Suppressor macrophage (primary cell): Measurements from ENCODE around the gene IGSF3.

Source experiments
- DNase-seq, 4 experiments: peaks; one replicate each; pipeline ENCODE4 v3.0.0-alpha.2; 2020 to 2022

Gene IGSF3

DNA sequence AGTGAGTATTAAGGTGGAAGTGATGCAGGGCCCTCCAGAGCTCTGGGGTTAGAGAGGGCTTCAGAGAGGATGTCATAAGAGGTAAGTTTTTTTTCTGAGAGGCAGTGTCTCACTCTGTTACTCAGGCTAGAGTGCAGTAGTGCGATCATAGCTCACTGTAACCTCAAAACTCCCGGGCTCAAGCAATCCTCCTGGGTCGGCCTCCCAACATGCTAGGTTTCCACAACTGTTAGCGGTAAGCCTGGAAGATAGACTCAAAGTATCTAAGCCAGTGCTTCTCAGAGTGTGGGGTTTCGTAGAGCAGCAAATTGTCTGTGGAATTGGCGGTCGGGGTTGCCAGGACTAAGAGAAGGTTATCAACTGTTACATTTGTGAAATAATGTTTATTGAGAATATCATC, 18.6 kb upstream of the IGSF3 start:
- DNase-seq: no peak

DNA sequence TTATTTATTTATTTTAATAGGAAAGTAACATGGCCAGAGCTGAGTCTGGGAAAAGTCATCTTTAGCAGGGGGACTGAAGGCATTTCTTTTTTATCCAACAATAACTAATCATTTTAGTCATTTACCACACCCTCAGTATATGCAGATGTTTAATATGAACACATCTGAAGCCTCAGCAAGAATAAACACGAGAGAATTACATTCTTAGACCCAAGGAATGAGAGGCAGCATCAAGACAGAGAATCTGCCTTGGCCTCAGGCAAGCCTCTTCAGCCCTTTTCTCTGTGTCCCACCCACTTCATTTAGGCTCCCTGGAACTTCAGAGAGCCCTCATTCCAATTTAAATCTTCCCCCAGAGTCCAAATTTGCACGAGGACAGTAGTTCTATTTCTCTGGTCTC, 17.0 kb upstream of the IGSF3 start:
- no peak for DNase-seq

DNA sequence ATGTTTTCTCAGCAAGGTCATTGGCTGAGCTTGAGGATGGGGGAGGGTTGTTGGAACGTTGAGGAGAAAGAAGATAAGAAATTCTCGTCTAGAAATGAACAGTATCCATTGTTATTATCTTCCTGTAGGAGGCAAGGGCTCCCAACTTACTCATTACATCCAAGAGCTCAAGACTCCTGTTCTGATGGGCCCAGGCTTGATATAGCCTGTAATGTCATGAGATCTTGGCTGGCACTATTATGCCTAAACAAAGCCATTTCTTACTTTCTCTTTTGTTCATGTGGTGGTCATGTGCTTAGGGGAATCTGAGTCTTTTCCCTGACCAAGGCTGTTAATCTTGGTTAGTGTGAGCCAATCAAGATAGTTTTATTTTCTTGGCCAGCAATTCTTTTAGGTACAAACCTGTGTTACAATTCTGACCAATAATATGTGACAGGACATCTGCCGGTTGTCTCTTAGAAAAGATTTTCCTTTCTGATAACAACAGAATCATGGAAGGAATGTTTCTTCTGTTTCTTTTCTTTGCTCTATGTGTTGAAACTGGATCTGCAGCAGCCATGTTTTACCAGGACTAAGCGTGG, 15.2 kb upstream of the IGSF3 start:
- no peak for DNase-seq

DNA sequence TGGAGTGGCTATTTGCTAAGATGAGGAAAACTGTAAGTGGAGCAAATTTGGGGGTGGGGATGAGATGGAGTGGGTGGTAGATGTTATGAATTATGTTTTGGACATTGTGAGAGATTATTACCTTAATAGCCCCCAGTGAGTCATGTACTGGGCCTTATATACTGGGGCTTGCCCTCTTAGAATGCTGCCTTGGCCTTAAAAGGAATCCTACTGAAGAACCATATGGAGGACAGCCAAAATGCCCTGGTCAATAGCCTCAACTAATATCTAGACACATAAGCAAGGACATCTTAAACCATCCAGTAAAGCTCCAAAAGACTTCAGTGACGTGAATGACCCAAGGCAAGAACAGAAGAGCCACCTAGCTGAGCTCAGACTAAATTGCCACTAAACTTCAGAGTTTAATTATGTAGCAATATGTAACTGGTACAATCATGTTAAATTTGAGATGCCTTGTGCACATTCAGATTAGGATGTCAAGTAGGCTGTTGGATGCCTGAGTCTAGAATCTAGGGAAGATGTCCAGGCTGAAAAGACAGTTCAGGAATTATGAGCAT, 13.9 kb upstream of the IGSF3 start:
- DNase-seq: no peak

DNA sequence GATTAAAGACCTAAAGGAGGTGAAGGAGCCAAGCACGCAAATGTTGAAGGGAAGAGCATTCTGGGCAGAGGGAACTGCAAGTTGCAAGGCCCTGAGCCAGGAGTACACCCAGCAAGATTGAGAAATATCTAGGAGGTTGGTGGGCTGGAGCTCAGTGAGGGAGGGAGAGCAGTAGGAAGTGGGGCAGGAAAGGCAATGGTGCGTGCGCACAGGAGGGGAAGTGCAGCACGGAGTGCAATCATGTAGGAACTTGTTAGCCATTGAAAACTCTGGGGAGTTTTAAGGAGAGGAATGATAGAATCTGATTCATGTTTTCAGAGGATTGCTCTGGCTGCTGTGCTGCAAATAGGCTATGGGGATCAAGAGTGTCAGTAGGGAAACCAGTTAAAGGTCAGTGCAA, 13.2 kb upstream of the IGSF3 start:
- DNase-seq: peak; percentile 27 to 73 (median 67)

DNA sequence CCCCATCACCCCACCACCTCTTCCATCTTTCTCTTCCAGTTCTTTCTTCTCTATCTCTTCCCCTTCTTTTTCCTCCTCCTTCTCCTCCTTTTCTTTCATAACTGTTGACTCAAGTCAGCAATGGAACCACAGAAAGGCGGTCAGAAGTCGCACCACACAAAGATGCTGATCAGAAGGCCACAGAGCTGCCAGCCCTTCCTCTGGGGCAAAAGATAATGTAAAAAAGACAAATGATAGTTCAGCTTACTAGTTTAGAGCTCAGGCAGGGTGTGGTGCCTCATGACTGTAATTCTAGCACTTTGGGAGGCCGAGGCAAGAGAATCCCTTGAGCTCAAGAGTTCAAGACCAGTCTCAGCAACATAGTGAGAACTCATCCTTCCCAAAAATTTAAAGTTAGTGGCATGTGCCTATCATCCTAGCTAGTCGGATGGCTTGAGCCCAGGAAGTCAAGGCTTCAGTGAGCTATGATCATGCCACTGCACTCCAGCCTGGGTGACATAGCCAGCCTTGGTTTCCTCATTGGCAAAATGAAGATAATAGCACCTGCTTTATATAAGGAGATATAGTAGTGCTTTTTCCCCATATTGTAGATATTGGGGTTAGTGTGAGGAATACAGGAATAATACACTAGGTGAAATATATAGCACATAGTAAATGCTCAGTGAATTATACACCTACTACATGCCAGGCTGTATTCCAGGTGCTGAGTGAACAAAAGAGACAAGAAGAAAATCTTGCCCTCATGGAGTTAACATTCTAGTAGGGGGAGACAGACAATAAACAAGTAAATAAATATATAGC, 12.5 kb upstream of the IGSF3 start:
- DNase-seq: no peak

DNA sequence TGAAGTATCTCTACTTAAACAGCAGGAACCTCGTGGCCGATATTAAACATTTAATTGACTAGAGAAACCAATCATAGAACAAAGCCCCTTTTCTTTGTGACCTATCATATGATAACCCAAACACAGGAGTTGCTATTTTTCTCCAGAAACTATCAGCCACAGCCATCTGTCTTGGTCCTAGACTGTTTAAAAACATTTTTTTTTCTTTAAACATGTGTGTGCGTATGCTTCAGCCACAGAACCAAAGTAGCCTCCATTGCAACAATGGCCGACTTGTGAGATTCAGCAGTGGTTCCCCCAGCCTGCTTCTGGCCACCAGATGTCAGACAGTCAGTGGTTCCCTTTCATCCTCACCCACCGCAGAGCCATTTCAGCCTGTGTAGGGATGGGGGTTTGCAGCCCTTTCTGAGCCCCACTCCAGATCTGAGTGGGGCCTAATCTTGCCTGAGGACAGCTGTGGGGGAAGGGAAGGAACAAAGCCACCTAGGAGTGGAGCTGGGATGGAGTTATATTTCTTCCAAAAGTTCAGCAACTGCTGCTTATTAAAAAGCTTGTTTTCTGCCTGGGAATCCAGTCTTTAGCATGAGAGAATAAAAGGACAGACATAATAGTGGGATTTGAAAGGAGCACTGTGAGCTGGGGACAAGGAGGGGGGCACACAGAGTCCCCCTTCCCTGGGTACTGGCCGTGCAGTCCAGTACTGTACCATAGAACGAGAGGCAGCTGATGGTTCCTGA, 11.7 kb upstream of the IGSF3 start:
- DNase-seq: no peak

DNA sequence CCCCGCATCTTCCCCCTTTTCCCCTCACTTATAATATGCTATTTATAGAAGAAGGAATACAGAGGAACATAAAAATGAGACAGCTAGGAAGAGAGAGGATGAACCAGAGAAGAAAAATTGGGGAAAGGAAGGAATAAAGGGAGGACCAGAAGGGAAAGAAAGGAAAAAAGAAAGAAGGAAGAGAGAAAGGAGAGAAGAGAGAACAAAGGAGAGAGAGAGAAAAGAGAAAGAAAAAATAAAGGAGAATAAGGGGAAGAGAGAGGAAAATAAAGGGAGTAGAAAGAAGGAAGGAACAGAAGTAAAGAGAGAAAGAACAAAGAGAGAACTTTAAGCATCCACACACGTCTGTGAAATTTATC, 11.2 kb upstream of the IGSF3 start:
- DNase-seq: no peak

DNA sequence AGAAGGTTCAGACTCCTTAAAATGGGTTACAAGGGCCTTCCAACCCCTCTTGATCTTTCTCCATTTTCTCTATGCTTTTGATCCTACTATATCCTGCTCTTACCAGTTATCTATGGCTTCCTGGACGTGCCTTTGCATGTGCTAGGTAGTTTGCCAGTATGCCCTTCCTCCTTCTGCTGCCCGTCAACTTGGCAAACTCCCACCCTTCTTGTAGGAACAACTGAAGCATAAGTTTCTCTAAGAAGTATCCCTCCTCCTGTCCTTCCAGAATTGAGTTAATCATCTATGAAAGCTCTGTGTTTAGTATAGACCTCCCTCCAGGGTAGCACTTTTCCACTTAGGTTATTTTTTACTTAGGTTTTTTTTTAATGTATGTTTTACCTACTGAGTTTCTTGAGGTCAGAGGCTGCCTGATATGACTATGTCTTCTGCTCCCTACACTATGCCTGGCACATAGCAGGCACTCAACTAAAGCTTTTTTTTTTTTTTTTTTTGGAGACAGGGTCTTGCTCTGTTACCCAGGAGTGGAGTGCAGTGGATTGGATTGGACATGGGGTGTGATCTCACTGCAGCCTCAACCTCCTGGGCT, 10.0 kb upstream of the IGSF3 start:
- no peak for DNase-seq

DNA sequence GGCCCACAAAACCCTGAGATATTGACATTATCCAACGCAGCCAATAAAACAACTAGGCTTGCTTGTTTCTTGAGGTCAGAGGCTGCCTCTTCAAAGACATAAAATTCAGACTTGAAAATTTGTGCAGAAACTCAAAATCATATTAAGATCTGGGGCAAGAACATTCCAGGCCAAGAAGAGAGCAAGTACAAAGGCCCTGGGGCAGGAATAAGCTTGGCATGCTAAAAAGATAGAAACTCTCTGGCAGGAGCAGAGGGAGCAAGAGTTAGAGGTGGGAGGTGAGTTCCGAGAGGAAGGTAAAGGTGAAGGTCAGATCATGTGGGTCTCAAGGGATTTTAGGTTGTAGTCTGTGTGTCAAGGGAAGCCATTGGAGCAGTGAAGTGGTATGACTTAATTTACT, 8.8 kb upstream of the IGSF3 start:
- no peak for DNase-seq

DNA sequence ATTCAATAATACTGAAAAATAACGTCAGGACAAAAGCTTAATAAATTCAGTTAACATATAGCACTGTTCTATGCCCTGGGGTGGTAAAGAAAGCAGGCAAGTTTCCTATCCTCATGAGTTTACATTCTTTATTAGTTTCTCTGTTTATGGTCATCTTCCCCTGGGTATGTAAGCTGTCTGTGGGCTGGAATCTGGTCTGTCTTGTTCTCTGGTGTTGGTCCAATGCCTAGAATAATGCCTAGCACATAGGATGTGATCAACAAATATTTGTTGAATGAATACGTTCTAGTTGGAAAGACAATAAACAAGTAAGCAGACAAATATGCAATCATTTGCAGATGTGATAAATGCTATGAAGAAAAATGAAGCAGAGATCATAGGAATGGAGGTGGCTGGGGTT, 7.2 kb upstream of the IGSF3 start:
- no peak for DNase-seq

DNA sequence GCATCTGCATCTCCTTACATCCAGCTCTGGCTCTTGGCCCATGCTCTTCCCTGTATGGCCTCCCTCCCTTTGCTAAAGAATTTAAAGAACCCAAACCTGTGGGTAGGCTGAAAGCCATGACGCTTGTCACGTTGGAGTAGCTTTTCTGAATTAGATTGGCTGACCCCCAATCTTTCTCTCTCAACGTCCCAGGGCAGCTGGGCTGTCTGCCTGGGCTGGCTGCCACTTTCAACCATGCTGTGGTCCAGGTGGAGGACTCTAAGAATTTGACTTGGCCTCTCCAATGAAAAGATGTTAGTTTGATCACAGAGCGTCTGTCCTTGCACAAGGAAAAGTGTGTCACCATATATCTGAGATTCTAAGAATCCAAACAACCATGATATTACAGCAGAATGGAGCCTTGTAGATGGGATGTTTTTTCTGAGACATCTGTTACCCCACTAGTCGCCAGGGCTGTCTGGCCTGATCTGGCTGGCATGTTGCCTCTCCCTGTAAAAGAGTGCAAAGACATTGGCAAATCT, 6.5 kb upstream of the IGSF3 start:
- no peak for DNase-seq

DNA sequence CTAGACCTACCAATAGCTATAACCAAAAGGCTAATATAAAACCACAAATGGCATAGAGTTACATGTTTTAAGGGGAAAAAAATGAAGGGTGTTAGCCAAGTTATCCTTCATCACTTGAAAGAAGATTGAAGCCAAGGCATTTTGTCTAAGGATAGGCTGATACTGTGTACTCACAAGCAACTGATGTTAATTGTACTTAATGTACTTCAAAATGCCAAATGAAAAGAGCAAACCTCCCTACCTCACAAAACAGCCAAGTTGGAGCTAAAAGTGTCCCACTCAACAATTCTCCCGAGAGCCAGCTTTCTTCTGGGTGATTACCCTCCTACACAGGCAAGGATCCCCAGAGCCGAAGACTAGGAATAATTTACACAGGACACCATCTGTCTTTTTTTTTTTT, 4.4 kb upstream of the IGSF3 start:
- DNase-seq: no peak

DNA sequence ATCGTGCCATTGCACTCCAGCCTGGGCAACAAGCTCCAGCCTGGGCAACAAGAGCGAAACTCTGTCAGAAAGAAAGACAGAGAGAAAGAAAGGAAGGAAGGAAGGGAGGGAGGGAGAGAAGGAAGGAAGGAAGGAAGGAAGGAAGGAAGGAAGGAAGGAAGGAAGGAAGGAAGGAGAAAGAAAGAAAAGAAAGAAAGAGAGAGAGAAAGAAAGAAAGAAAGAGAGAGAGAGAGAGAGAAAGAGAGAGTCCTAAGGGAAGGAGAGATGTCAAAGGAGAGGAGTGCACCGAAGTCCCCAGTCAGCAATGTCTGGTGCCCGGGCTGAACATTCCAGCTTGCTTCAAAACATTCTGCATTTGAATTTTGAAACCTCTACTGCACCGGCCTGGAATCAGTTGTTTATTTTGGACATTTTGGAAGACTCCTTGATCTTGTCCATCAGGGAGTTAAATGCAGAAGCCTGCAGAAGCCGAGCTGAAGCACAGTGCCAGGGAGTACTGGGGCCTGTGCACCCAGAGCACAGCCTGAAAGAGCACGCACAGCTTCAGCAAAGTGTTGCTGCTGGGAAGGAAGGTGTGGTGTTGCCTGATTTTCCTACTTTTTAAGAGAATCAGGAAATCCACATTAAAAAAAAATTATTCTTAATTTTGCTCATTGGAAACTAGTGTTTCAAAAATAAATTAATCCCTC, 3.7 kb upstream of the IGSF3 start:
- no peak for DNase-seq

DNA sequence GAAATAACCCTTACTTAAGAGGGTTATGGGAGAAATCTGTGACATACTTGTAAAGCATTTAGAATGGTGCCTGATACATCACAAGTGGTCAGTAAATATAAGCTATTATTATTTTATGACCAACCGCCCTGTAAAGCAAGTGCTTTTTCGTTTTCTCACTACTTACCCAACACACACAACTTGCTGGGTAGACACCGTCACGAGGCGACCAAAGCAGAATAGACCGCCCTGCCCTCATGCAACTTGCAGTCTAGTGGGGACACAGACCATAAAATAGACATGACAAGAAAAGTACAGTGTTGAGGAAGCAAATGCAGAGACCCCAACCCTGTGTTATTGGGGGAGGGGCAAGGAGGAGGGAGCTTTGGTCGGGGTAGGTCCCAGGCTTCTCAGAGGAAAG, 744 bp upstream of the IGSF3 start:
- DNase-seq: no peak

DNA sequence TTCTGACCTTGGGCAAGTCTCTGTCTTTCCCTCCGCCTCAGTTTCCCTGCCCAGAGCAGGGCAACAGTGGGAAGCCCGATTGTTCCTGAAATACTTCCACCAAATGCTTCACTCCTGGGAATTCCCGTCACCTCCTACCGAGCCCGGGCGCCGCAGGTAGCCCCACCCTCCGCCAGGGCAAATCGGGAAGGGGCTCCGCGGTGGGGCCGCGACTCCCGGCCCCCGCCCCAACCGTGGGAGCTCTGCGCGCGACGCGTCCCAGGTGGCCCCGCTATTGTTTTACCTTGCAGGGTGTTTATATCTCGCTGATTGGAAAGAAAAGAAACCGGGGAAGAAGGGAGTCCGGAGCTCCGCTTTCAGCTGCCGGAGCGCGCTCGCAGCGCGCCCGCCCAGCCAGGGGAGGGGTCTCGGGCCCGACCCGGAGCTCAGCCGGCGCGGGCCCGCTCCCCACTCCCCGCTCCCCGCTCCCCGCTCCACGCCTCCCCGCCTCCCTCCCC, 407 bp downstream of the IGSF3 start:
- DNase-seq: no peak

DNA sequence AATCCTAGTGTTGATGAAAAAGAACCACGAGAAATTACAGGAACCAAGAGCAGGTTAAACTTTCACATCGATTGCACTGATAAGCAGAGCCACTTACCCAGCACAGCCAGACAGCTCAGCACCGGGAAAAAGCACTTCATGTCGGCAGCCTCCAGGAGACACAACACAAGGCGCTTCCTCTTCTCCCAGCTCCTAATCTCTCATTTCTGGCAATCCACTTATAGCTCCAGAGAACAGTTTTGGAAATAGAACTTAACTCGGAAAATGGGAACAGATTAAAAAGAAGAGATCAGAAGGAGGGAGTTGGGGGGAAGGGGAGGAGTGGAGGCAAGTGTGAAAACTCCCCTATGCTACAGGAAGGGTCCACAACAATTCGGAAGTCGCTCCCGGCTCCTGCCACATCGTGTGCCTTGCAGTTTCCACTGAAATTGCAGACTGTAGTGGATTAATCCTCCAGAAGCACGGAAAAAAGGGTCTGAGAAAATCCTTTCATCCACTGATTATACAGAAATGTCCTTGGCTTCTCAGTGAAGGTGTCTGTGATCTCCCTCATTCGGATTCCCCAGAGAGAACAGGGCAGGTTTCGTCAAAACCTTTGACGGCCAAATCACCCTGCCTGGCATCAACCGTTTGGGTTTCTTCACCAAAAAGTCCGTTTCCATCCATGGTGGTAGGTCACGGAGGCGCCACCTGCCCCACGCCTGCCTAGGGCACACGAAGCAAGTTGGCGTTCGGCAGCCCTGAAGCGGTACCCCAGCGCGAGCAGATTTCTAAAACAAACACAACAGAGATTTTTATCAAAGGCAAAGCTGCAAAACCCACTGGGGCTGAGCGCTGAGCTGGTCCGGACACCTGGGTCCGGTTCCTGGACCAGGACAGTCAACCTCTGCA, 1.1 kb downstream of the IGSF3 start:
- DNase-seq: peak; percentile 13 to 43 (median 33)

DNA sequence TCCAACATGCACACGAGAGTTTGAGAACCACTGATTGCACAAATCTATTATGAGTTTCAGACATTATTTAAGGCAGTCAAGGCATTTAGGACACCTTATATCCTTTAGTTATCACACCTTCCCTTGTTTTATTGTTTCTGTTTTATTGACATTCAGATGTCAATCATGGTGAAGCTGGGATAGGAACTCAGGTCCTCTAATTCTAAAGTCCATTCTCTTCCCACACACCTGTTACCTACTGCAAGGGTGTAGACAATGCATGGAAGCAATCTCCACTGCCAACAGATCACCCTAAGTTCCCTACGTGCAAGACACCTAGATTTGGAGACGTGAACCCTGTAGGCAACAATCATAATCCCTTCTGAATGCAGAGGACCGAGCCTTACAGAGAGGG, 2.6 kb downstream of the IGSF3 start:
- no peak for DNase-seq

DNA sequence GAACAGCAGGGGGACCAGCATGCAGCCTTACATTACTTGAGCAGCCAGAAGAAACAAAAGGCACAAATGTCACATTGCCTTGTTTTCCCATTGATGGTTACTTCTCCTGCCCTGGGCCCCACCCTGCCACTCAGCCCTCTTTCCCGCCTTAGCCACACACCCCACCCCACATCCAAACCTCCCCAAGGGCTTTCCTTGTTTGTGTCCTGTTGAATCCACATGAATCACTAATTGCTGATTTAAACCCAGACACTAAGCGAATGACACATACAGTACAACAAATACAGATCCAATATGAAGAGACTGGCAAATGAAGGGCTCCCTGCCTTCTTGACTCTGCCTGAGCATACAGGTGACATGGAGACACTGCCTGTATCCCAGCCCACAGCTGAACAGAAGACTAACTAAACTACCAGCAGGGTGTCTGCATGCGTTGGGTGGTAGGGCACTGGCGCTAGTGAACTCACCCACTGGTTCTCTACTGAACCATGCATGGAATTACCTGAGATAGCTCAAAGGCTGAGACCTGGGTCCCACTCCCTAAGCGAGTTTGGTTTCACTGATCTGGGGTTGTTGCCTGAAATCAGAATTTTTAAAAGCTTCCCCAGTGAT, 3.1 kb downstream of the IGSF3 start:
- DNase-seq: no peak

DNA sequence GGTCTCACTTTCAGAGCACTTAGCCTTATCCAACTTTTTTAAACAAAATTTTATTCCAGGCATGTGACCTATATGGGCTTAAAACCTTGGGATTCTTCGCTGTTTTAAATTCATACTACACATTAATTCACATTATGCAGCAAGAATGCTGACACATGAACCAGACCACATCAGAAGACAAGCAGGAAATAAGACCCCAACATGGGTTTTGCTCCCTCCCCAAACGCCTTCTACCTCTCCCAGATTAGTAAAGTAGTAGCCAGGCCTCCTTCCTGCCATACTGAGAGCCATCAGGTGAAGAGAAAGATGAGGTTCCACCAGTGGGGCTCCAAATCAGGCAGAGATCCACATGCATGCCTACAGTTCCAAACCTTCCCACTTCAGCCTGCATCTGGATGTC, 3.7 kb downstream of the IGSF3 start:
- DNase-seq: no peak

DNA sequence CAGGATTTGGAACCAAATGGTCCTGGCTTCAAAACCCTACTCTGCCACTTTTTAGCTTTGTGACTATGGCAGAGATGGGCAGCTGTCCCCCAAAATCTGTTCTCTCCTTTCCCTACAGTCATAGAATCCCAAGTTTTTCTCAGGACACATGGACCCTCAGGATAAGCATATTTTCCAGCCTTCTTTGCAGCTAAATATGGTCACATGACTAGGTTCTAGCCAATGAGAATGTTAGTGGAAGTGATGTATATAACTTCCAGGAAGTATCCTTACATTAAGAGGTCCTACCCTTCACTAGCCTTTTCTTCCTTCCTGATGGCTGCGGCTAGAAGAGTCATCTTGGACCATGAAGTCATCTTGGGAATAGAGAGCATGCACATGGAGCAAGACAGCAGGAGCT, 5.9 kb downstream of the IGSF3 start:
- DNase-seq: no peak
